Regular cardiac myocyte (primary cell): Measurements from ENCODE around the gene USP6. TPM values are rescaled to one million over a fixed set of nuclear protein-coding genes. Genes with fewer than 3 reads are reported as not detected.

Source experiments
- total RNA-seq: library from RNA; depleted of rRNA; stranded (reverse); fragments of >200 nt; gene quantifications from 2 replicates; pipeline ENCODE4 v1.2.3, GENCODE V29; 2014

The USP6 gene
- under 0.01 TPM in 1 of 2 replicates, not detected in the other for total RNA-seq

GRCh38 chr17:5115673-5116651 lies at the start of gene USP6:
USP6 (plus strand) TSS chr17:5116032; CDS start chr17:5130368, 14,336 bp downstream.

GRCh38 chr17:5078106-5079028 lies 37.5 kb upstream of the USP6 start, which contains the start of gene ZFP3:
ZFP3 (plus strand) TSS chr17:5078467; CDS start chr17:5091505, 13,038 bp downstream.

GRCh38 chr17:5111402-5112204 lies 4.2 kb upstream of the USP6 start, which contains the start of gene ZNF232:
ZNF232 (minus strand) TSS chr17:5111878; CDS start chr17:5111822, 56 bp downstream.

GRCh38 chr17:5191541-5192417 lies 75.9 kb downstream of the USP6 start, which contains the start of gene ZNF594:
ZNF594 (minus strand) TSS chr17:5191868; CDS start chr17:5184256, 7,612 bp downstream.

Other genes with a start within 250 kb of the USP6 start
- gene C17orf107, start 216.5 kb upstream of the USP6 start, total RNA-seq = 2.5 and 5.9 TPM in 2 replicates
- 0.19 and 0.56 TPM in 2 replicates for gene CHRNE, start 212.9 kb upstream of the USP6 start, total RNA-seq
- gene GP1BA, start 183.8 kb upstream of the USP6 start, total RNA-seq = not detected in 2 replicates
- 50.2 and 74.0 TPM in 2 replicates for gene SLC25A11, start 176.0 kb upstream of the USP6 start, total RNA-seq
- gene RNF167, start 175.8 kb upstream of the USP6 start, total RNA-seq = 15.5 and 40.6 TPM in 2 replicates
- gene PFN1, start 167.5 kb upstream of the USP6 start, total RNA-seq = 295 and 524 TPM in 2 replicates
- 3.4 and 3.5 TPM in 2 replicates for gene ENO3, start 164.9 kb upstream of the USP6 start, total RNA-seq
- 35.0 and 63.8 TPM in 2 replicates for gene SPAG7, start 148.2 kb upstream of the USP6 start, total RNA-seq
- 2.9 and 3.4 TPM in 2 replicates for gene CAMTA2, start 128.4 kb upstream of the USP6 start, total RNA-seq
- gene INCA1, start 118.5 kb upstream of the USP6 start, total RNA-seq = 0.19 and 0.28 TPM in 2 replicates
- gene KIF1C, start 118.1 kb upstream of the USP6 start, total RNA-seq = 67.7 and 90.5 TPM in 2 replicates
- 0.28 TPM in 1 of 2 replicates, not detected in the other for gene SLC52A1, start 80.6 kb upstream of the USP6 start, total RNA-seq
- 1.7 and 2.0 TPM in 2 replicates for gene ZFP3, start 37.6 kb upstream of the USP6 start, total RNA-seq
- 6.3 and 6.5 TPM in 2 replicates for gene ZNF232, start 4.2 kb upstream of the USP6 start, total RNA-seq
- 8.2 and 12.1 TPM in 2 replicates for gene ZNF594, start 75.8 kb downstream of the USP6 start, total RNA-seq
- not detected in 2 replicates for gene SCIMP, start 118.8 kb downstream of the USP6 start, total RNA-seq
- gene RABEP1, start 166.3 kb downstream of the USP6 start, total RNA-seq = 49.3 and 54.4 TPM in 2 replicates